GM21526 (cell line): ENCODE measurements around the gene ACOT9.
"Not testable (repeated sequence)": the region's sequence is repeated elsewhere in the genome, so short reads cannot be mapped to it uniquely, and the experiment has no call there.

Source experiments
- ATAC-seq: cut with Tn5 transposase; IDR thresholded peaks from one replicate; pipeline ENCODE4 v1.9.1; 2021; ENCODE audit warnings: moderate library complexity; ENCODE audit not compliant: unreplicated experiment, low FRiP score

Gene ACOT9

GRCh38 chrX:23766650-23767551, 23.8 kb upstream of the ACOT9 start:
- peak; percentile 59 for ATAC-seq

DNA sequence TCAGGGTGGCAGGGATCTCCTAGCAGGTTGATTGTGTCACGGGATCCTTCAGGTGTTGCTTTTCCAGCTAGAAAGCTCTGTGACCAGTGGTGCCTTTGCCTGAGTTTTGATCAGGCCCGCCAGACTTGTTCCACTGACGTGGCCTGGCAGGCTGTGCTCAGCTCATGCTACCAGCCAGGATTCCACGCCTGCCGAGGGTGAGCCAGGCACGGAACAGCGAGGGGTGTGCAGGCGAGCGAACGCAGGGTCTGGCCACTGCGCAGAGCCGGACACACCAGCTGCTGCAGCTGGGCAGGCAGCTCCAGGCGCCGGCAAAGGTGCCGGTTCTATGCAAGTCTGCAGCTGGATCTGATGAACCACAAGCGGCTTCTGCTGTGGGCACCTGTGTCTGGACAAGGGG, 22.8 kb upstream of the ACOT9 start:
- ATAC-seq, result no peak

GRCh38 chrX:23765449-23765848, 22.4 kb upstream of the ACOT9 start:
- ATAC-seq, result no peak

DNA sequence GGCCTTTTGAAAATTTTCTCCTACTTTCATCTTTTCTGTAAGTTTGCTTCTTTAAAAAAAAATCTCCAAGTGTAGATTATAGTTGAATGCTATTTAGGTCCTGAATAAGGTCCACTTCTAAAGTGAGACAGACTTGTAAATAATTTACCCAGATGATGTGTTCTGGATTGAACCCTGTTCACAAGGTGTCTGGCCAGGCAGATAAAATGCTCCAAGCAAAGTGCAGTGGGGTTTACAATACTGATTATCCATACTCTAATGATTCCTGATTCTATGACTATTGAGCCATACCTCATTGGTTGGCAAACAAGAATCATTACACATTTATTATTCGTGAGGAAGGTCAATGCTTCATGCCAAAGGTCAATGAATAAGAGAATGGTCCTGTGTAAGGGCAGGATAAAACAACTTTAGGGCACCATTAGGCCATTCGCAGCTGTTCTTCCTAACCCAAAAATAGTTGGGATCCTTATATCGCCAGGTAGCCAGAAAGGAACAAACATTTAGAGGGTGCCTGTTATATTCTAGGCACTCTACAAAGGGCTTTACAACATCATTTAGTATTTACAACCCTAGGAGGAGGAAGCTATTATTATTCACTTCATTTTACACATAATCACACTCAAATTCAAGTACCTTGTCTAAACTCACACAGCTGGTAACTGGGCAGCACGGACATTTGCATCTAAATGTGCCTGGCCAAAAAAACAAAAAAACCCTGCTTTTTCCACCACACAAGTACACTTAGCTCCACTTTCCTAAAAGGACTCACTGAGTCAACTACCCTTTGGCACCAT, 21.3 kb upstream of the ACOT9 start:
- no peak for ATAC-seq

DNA sequence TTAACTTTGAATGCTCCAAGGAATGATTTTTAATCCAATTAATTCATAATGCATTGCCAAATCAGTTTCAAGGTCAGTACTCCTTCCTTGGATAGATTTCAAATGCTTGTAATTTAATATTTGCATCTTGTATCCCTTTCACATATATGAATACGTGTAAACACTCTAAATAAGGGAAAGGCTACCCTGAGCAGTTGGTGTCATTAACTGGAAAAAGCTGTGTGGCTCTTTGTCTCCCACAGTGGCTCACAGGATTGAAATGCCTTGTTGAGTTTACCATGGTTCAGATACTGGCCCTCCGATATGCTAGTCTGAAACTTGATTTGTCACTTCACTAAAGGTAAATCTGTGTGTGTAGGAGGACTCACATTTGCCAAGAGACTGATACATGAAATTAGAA, 16.7 kb upstream of the ACOT9 start:
- no peak for ATAC-seq

DNA sequence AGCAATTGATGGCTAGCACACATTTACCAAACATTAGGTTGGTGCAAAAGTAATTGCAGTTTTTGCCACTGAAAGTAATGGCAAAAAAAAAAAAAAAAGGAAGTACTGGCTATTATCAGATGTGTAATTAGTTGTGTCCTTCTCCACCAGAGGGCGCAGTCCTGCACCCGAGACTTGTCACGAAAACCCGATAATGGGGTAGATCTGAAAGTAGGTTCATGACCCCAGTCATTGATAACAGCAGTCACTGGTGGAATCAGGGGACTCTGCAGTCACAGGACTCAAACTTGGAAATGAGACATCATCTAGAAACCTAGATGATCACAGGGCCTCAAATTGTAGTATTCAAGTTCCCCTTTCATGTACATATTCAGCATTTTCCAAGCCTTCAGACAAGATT, 13.1 kb upstream of the ACOT9 start:
- ATAC-seq, result peak; percentile 62

DNA sequence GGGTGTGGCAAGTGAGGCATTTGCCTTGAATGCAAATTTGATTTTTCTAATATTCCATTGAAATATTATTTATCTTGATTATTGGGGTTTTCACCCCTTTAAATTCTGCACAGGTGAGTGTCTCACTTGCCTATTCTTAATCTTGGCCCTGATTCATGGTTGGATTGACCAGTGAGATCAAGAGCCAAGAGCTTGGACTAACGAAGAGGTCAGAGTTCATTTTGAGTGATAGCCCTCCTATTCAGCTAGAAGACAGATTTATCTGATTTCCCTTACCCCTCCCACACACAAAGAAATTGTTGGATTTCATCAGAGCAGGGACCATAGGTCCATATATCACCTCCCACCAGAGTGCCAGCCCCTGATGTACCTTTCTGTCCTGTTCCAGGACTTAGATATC, 11.6 kb upstream of the ACOT9 start:
- no peak for ATAC-seq

- no peak for ATAC-seq
These were observed 9.8 kb upstream of the ACOT9 start for GRCh38 chrX:23752740-23753415.

- ATAC-seq, result no peak
These were observed 6.5 kb upstream of the ACOT9 start for GRCh38 chrX:23749576-23749975.

DNA sequence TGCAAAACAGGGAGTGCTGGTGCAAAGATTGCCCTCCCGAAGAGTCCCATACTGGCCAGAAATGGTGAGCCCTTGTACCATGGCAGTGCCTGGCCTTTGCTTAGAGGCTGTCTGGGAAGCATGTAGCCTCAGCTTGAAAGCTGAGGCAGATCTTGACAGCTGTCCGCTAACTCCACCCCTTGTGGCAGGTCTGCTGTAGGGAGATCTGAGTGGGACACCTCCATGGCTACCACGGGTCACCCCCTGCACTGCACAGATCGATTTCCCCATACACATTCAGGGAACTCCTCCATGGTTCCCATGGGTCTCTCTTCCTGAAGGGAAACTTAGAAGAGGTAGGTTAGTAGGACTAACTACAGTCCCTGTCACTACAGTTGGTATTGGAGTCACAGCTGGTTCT, 6.1 kb upstream of the ACOT9 start:
- ATAC-seq, result no peak

DNA sequence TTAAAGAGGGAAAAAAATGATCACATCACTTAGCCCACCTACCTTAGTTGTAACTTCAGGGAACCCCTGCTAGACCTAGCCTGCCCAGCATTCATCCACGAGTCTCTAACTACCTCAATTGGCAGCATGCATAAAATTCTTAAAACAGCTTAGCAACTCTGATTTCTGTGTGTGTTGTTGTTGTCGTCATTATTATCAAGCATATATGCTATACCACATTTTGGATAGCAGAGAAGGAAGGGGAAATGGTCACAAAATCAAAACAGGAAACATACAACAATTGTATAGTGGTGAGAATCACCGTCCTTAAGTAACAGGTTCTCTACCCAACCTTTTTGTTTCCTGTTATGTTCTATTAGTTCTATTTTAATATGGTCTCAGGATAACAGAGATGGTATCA, 2.7 kb upstream of the ACOT9 start:
- no peak for ATAC-seq

- not testable (repeated sequence) for ATAC-seq
These were observed 521 bp upstream of the ACOT9 start for GRCh38 chrX:23743623-23743971.

DNA sequence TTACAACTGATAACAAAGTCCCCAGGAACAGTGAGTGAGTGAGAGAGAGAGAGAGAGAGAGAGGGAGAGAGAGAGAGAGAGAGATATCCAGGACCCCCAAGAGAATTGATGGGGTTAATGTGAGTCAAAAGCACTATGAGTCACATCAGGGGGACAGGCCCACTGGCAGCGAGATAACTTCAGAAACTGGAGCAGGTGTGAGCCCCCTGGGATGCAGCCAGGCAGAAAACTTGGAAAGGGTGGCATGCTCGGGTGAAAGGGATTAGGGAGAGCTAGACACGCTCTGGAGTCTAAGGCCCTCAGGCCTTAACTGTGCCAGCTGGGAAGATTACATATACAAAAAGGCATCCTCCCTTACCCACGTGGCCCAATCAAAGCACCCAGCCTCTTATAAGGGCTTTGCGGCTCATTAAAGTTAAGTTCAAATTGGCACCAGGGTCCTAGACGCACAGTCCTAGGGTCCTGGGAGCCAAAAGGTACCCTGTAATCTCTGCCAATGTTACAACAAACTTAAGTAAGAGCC, 841 bp downstream of the ACOT9 start:
- no peak for ATAC-seq

DNA sequence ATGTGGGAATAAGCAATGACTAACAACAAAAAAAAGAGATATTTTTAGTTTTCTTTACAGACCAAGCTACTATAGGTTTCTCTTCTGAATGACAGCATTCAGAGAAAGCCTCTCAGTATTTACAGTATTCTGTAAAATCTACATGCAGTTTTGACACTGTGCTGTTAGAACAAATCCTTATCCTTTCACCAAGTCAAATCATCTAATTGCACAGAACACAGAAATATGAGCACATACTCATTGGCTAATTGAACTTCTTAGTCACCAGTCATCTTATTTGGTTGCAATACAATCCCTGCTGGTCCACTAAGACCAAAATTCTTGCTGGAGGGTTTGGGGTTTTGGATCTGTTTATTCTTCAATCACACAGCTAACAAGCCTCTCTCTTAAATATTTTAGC, 5.7 kb downstream of the ACOT9 start:
- ATAC-seq, result no peak

DNA sequence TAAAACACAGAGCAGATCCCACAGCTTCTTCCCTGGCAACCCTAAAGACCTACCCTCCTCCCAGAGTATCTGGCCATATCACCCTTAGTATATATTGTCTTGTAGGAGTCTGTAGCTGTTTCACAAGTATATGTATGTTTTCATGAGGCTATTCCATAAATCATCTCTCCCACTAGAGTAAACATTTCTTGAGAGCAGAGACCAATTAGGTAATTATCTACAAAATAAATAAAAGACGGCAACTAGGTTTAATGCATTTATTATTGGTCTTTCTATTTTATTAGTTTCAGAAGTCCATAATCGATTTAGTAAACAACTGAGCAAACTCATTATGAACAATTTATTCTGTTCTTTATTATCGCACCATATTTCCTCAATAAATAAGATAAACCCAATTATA, 7.0 kb downstream of the ACOT9 start:
- ATAC-seq, result no peak

GRCh38 chrX:23732704-23733103, 10.4 kb downstream of the ACOT9 start:
- peak; percentile 85 for ATAC-seq

GRCh38 chrX:23731951-23732350, 11.1 kb downstream of the ACOT9 start:
- ATAC-seq, result no peak

- ATAC-seq, result no peak
These were observed 13.9 kb downstream of the ACOT9 start for GRCh38 chrX:23729214-23729613.

DNA sequence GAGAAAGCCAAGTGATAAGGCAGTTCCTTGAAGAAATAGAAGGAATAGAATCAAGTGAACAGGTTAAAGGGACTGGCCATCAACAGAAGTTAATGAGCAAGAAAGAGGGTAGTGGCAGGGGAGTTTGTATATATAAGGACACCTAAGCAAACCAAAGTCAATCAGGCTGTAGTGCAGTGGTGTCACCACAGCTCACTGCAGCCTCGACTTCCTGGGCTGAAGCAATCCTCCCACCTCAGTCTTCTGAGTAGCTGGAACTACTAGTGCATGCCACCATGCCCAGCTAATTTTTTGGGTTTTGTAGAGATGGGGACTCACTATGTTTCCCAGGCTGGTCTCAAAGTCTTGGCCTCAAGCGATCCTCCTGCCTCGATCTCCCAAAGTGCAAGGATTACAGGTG, 15.9 kb downstream of the ACOT9 start:
- no peak for ATAC-seq

DNA sequence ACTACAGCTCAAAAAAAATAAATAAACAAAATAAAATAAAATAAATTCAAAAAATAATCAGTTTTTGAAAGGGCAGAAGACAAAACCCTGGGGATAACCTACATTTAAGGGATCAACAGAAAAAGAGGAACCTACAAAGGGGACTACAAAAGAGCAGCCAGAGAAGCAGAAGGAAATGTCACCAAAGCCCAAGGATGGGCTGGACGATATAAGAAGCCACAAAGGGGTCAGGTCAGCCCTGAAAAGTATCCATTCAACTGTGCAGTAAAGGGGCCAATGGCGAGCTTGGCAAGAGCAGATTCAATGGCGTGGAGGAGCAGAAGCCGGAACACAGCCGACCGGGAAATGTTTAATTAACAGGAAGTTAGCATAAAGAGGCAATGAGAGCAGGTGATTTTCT, 16.9 kb downstream of the ACOT9 start:
- ATAC-seq, result no peak

DNA sequence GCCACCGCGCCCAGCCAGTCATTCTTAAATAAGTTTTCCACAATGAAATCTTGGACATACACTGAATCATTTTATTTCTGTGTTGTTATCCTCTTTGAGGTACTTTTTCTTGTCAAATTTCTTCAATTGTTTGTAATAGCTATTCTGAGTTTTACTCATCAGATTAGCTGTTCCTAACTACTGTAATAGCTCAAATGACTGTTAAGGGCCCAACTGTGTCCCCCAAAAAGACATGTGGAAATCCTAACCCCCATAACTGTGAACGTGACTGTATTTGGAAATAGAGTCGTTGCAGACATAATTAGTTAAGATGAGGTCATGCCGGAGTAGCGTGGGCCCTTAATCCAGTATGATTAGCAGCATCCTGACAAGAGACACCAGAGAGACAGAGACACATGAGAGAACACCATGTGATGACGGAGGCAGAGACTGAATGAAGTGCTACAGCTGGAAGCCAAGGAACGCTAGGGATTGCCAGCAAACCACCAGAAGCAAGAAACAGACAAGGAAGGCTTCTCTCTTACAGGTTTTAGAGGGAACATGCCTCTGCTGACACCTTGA, 22.9 kb downstream of the ACOT9 start:
- no peak for ATAC-seq
